ENCODE results near the gene TCF19. TPM values are rescaled to one million over a fixed set of nuclear protein-coding genes. Genes with fewer than 3 reads are reported as not detected.

Gene TCF19
- total RNA-seq, 1 experiment from 2014 or later, result 15.0 TPM

DNA sequence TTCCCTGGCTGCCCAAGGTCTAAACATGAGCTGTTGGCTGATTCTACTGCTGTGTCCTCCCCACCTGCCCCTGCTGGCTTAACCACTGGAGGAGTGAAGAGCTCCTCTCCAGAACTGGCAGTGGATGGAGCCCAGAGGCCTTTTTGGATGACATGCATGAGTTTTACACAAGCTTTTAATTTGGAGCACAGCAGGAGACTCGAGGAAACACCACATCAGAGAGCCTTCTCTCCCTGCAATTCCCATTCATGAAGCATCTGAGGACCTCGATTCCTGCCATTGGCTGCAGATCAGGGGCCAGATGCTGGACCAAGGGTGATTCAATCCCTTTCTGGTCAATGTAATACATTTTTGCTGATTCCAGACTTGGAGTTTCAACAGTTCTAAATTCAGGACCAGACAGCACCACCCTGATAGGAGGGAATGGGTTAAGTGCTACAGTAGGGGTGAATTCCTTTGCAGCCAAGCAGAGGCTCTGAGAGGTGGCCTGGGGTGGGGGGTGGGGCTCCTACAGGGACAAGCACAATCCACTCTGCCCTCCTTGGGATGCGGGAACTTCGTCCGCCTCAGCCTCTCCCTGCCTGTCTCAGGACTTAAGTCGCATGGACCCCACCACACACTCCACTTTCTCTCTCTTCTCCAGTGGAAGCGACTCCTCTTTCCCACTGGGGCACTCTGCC is 44.4 kb upstream of the TCF19 start:
- Histone ChIP-seq H3K79me1 (ENCODE audit: insufficient read depth, low read depth, low read length, poor library complexity, severe bottlenecking) (no peaks in the 10 kb centered on the region), H2BK20ac (ENCODE audit: low read depth, low read length, poor library complexity, severe bottlenecking) (no peak overlapping the region), H3T11ph (ENCODE audit: low read length) (no peak overlapping the region), H2AFZ (ENCODE audit: low read length) (no peak overlapping the region), H4K8ac (replicated peaks; ENCODE audit: insufficient read length, low read depth, low read length) (no peak overlapping the region), H2BK15ac (ENCODE audit: low read depth, low read length) (no peak overlapping the region), H3K4me1 (ENCODE audit: insufficient read depth, low read length) (peaks cover 14% of the 10 kb centered on the region; the same call in 1 of the 2 replicates), H4K5ac (ENCODE audit: insufficient read length, low read depth, low read length) (no peak overlapping the region), H3K23me2 (ENCODE audit: insufficient read length, low read depth, low read length, poor library complexity, severe bottlenecking) (no peaks in the 10 kb centered on the region), H2BK12ac (ENCODE audit: insufficient read length, low read depth, low read length) (no peak overlapping the region), H4K91ac (ENCODE audit: insufficient read length, low read depth, low read length) (no peak overlapping the region), H3K9ac (ENCODE audit: extremely low read depth, insufficient read length, low read length) (no peak overlapping the region), H3K14ac (ENCODE audit: insufficient read depth, low read length) (peak overlapping the region; percentile 36; the same call in 1 of the 2 replicates), H3K18ac (ENCODE audit: insufficient read length, low read depth, low read length) (no peak overlapping the region), H3K27me3 (ENCODE audit: insufficient read depth, low read length) (no peaks in the 10 kb centered on the region; the same call in 1 of the 2 replicates), H3K79me2 (ENCODE audit: insufficient read depth, low read length) (no peaks in the 10 kb centered on the region), H2BK120ac (ENCODE audit: low read depth, low read length, poor library complexity, severe bottlenecking) (no peak overlapping the region), H4K20me1 (ENCODE audit: control insufficient read depth, insufficient read depth, insufficient read length) (no peaks in the 10 kb centered on the region), H2BK5ac (ENCODE audit: insufficient read length, low read length) (no peak overlapping the region), H3K4me2 (ENCODE audit: insufficient read depth, insufficient read length, low read length) (no peak overlapping the region), H3K56ac (ENCODE audit: insufficient read length, low read depth, low read length) (no peak overlapping the region), H2AK5ac (ENCODE audit: insufficient read length, low read length) (no peak overlapping the region), H3K4ac (ENCODE audit: low read depth, low read length) (no peak overlapping the region), H3K9me3 (ENCODE audit: control insufficient read depth, low read depth, low read length) (no peaks in the 10 kb centered on the region), H3K27ac (ENCODE audit: insufficient read length, low read depth, low read length) (no peak overlapping the region), H3K23ac (ENCODE audit: insufficient read length, low read depth, low read length) (no peak overlapping the region)
- no peak for DNase-seq
- H3K27me3 Mint-ChIP-seq (ENCODE audit: low read depth), result peaks cover 65% of the 10 kb centered on the region
- H3K9me3 Mint-ChIP-seq, result no peaks in the 10 kb centered on the region; a peak in 1 of 5 replicates
- H3K4me1 Mint-ChIP-seq, result peaks cover 50 to 58% of the 10 kb centered on the region in 2 experiments
- peak overlapping the region in 1 of 3 experiments; percentile 29; a peak in 2 of 7 replicates for H3K27ac Mint-ChIP-seq
- TF ChIP-seq, protein P1, sequence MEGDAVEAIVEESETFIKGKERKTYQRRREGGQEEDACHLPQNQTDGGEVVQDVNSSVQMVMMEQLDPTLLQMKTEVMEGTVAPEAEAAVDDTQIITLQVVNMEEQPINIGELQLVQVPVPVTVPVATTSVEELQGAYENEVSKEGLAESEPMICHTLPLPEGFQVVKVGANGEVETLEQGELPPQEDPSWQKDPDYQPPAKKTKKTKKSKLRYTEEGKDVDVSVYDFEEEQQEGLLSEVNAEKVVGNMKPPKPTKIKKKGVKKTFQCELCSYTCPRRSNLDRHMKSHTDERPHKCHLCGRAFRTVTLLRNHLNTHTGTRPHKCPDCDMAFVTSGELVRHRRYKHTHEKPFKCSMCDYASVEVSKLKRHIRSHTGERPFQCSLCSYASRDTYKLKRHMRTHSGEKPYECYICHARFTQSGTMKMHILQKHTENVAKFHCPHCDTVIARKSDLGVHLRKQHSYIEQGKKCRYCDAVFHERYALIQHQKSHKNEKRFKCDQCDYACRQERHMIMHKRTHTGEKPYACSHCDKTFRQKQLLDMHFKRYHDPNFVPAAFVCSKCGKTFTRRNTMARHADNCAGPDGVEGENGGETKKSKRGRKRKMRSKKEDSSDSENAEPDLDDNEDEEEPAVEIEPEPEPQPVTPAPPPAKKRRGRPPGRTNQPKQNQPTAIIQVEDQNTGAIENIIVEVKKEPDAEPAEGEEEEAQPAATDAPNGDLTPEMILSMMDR (conservative IDR thresholded peaks at IDR 0.05), result no peak
- H3K4me3 Mint-ChIP-seq, result no peak overlapping the region
- H3K36me3 Mint-ChIP-seq (ENCODE audit: insufficient read depth in 1 of 3, low read depth in 3 of 3), result no peaks in the 10 kb centered on the region
- whole genome bisulfite sequencing (ENCODE audit: extremely low coverage, insufficient read length, low lambda C conversion rate), result no CpG with 5 or more reads among the region's 7 CpGs

All from H9 (cell line).